Astrocyte (in vitro differentiated cells and primary cell): ENCODE data around the gene VAMP1.

Source experiments
- EZH2 ChIP-seq: IDR thresholded peaks from 2 replicates; pipeline ENCODE4 v1.6.1; 2012; ENCODE audit warnings: mild to moderate bottlenecking, low read length, inconsistent platforms; ENCODE audit not compliant: insufficient read depth
- TF ChIP-seq, protein P1 (sequence below): IDR thresholded peaks from 2 replicates; pipeline ENCODE4 v1.5.1; 2011; ENCODE audit warnings: low read depth, mild to moderate bottlenecking, inconsistent platforms, low read length, moderate library complexity; ENCODE audit not compliant: insufficient read depth

DNA sequence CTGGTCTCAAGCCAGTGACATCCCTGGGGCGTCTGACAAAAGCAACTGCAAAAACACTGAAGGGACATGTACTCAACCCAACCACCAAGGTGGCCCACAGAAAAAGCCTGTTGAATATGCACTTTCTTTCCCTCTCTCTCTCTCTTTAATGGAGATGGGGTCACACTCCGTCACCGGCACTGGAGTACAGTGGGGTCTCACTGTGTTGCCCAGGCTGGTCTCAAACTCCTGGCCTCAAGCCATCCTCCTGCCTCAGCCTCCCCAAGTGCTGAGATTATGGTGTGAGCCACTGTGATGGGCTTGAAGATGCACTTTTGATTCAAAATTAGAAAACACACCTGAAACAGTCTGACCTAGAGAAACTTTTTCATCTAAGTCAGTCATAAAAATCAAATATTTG lies 32.9 kb downstream of the VAMP1 start:
- TF ChIP-seq, protein P1, sequence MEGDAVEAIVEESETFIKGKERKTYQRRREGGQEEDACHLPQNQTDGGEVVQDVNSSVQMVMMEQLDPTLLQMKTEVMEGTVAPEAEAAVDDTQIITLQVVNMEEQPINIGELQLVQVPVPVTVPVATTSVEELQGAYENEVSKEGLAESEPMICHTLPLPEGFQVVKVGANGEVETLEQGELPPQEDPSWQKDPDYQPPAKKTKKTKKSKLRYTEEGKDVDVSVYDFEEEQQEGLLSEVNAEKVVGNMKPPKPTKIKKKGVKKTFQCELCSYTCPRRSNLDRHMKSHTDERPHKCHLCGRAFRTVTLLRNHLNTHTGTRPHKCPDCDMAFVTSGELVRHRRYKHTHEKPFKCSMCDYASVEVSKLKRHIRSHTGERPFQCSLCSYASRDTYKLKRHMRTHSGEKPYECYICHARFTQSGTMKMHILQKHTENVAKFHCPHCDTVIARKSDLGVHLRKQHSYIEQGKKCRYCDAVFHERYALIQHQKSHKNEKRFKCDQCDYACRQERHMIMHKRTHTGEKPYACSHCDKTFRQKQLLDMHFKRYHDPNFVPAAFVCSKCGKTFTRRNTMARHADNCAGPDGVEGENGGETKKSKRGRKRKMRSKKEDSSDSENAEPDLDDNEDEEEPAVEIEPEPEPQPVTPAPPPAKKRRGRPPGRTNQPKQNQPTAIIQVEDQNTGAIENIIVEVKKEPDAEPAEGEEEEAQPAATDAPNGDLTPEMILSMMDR = no peak
- TF ChIP-seq EZH2 = no peak
